GM12892 (cell line): ENCODE results near the gene XCR1.

Source experiments
- DNase-seq: peaks from one replicate; pipeline ENCODE4 v3.0.0; 2011; ENCODE audit not compliant: insufficient read length
- FAIRE-seq: peaks from 2 replicates; lab custom pipeline; 2011; peaks lifted over from hg19 to GRCh38; lab: Jason Lieb, UNC
- POLR2A ChIP-seq: IDR thresholded peaks from 2 replicates; pipeline ENCODE4 v1.6.1; 2011; ENCODE audit warnings: low read depth, low read length, control low read depth
- POLR2AphosphoS5 ChIP-seq: IDR thresholded peaks from 2 replicates; pipeline ENCODE4 v1.6.1; 2011; ENCODE audit warnings: low read depth, low read length, control low read depth
- TAF1 ChIP-seq: IDR thresholded peaks from 2 replicates; pipeline ENCODE4 v1.6.1; 2011; ENCODE audit warnings: low read depth, mild to moderate bottlenecking, control low read depth, low read length, borderline replicate concordance

XCR1 gene

GRCh38 chr3:46031747-46032146, 4.5 kb upstream of the XCR1 start:
- no peak for DNase-seq
- TF ChIP-seq POLR2A = no peak
- no peak for TF ChIP-seq TAF1
- TF ChIP-seq POLR2AphosphoS5 = no peak
- no peak for FAIRE-seq

GRCh38 chr3:46031269-46031668, 4.0 kb upstream of the XCR1 start:
- TF ChIP-seq POLR2A (no peak), POLR2AphosphoS5 (no peak), TAF1 (no peak)
- FAIRE-seq (no peak), DNase-seq (no peak)

GRCh38 chr3:46030626-46031025, 3.3 kb upstream of the XCR1 start:
- no peak for TF ChIP-seq TAF1
- no peak for TF ChIP-seq POLR2AphosphoS5
- no peak for TF ChIP-seq POLR2A
- no peak for FAIRE-seq
- DNase-seq = no peak

DNA sequence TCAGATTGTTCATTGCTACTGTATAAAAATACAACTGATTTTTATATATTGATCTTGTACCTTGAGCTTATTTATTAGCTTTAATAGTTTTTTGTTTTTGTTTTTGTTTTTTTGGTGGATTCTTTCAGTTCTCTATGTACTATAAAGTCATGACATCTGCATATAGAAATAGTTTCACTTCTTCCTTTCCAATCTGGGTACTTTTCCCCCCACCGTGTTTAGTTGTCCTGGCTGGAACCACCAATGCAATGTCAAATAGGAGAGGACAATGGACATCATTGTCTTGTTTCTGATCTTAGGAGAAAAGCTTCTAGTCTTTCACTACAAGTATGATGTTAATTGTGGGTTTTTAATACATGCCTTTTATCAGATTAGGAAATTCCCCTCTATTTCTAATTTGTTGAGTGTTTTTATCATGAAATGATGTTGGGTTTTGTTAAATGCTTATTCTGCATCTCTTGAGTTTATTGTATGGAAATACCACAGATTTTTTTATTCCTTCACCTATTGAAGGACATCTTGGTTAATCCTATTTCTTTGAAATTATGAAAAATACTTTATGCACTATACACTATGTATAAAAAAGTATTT, 2.8 kb upstream of the XCR1 start:
- DNase-seq (no peak), FAIRE-seq (peak; percentile 53)
- no peak for TF ChIP-seq POLR2AphosphoS5
- no peak for TF ChIP-seq TAF1
- no peak for TF ChIP-seq POLR2A

GRCh38 chr3:46027736-46028397, 584 bp upstream of the XCR1 start:
- no peak for TF ChIP-seq POLR2A
- FAIRE-seq (no peak), DNase-seq (no peak)

- TF ChIP-seq POLR2AphosphoS5 (no peak), TAF1 (no peak), POLR2A (no peak)
- no peak for FAIRE-seq
Observed at GRCh38 chr3:46025139-46025538, 2.1 kb downstream of the XCR1 start.

DNA sequence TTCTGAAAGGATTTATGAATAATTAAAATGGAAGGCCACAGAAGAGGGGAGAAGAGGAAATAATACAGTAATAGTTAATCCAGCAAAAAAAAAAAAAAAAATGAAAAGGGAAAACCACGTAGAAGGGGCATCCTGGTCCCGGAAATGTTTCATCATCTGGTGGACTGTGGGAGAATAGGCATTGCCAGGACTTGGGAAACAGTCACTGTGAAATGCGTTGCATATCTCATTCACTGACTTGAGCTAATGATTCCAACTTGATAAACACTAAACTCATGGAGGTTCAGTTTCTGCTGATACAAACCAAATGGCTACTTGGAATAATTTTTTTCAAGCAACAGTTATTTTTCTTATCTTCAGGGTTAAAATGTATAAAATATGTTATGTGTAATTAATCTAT, 3.2 kb downstream of the XCR1 start:
- FAIRE-seq = no peak
- no peak for DNase-seq
- TF ChIP-seq TAF1 (no peak), POLR2AphosphoS5 (no peak), POLR2A (no peak)

More at GRCh38 chr3:46025139-46025538, 2.1 kb downstream of the XCR1 start:
- no peak for DNase-seq

DNA sequence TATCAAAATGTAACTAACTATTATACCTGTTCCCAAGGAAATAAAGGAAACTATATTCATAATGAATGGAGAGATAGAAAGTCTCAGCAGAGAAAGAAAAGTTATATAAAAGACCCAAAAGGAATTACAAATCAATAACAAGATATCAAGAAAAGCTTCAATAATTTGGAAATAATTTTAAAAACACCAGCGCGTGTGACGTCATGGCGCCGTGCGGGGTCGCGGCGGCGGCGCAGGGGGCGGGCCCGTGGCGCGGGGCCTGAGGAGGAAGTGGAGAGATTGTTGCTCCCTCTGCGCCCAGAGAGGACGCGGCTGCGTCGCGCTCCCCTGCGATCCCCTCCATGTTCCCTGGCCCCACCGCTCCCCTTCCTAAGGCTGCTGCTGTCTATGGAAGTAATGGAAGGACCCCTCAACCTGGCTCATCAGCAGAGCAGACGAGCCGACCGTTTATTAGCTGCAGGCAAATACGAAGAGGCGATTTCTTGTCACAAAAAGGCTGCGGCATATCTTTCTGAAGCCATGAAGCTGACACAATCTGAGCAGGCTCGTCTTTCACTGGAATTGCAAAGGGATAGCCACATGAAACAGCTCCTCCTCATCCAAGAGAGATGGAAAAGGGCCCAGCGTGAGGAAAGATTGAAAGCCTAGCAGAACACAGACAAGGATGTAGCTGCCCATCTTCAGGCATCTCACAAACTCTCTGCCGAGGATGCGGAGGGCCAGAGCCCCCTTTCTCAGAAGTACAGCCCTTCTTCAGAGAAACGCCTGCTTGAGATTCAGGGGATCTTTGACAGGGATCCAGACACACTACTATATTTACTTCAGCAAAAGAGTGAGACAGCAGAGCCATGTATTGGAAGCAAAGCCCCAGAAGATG, 4.1 kb downstream of the XCR1 start:
- TF ChIP-seq POLR2AphosphoS5 (no peak), POLR2A (no peak), TAF1 (no peak)
- FAIRE-seq (no peak), DNase-seq (no peak)

GRCh38 chr3:46021516-46021915, 5.8 kb downstream of the XCR1 start:
- DNase-seq = no peak
- TF ChIP-seq POLR2A (no peak), POLR2AphosphoS5 (no peak), TAF1 (no peak)
- FAIRE-seq = no peak

- no peak for DNase-seq
- FAIRE-seq = no peak
- TF ChIP-seq TAF1 = no peak
- no peak for TF ChIP-seq POLR2A
- no peak for TF ChIP-seq POLR2AphosphoS5
Observed at GRCh38 chr3:46020766-46021510, 6.3 kb downstream of the XCR1 start.

DNA sequence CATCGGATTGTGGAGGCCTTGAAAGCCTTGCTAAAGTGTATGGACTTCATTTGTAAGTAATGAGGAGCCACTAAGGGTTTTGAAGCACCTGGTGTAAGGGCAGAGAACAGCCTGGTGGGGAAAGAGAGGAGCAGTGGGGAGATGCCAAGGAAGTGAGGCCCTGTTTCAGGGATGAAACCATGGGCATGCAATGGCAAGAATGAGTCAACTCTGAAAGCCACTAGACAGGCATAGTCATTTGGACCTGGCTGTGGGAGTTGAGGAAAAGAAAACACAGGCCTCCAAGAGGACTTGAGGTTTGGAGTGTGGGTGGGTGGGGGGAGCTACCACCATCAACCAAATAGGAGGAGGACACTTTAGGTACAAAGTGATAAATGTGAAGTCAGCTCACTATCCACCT, 7.6 kb downstream of the XCR1 start:
- no peak for FAIRE-seq
- TF ChIP-seq POLR2A = no peak
- no peak for TF ChIP-seq TAF1
- no peak for DNase-seq
